GM21367 (cell line): Measurements from ENCODE around the gene C1R.
A peak's percentile ranks its signal among the peaks of the same experiment; 100 is the strongest.
"Not testable (repeated sequence)": the region's sequence is repeated elsewhere in the genome, so short reads cannot be mapped to it uniquely, and the experiment has no call there.

Experiments used
- ATAC-seq: cut with Tn5 transposase; IDR thresholded peaks from one replicate; pipeline ENCODE4 v1.9.1; 2021; ENCODE audit not compliant: unreplicated experiment

The C1R gene

DNA sequence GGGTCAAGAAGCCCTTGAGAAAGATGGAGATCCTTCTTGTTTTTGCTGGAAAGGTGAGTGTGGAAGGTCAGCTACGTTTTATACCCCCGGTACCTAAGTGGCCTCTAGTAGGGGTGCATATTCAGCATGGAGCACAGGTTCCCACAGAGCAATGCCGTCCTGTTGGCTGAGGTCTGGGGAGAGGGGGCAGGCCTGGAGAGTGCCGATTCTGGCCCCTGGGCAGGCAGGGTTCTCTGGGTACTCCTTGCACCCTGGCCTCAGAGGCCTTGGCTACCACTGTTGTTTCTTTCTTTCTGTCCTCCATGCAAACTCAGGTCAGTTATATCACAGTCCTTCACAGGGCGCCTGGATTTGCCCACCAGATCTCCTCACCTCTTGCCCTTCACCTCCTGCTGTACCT, 27.9 kb upstream of the C1R start:
- ATAC-seq = no peak

- no peak for ATAC-seq
Observed at GRCh38 chr12:7118881-7119280, 26.6 kb upstream of the C1R start.

- ATAC-seq = no peak
Observed at GRCh38 chr12:7117670-7118069, 25.4 kb upstream of the C1R start.

- ATAC-seq = no peak
Observed at GRCh38 chr12:7116916-7117315, 24.7 kb upstream of the C1R start.

GRCh38 chr12:7116196-7116595, 24.0 kb upstream of the C1R start:
- ATAC-seq = no peak

- no peak for ATAC-seq
Observed at GRCh38 chr12:7114851-7115250, 22.6 kb upstream of the C1R start.

- ATAC-seq = no peak
Observed at GRCh38 chr12:7114008-7114407, 21.8 kb upstream of the C1R start.

DNA sequence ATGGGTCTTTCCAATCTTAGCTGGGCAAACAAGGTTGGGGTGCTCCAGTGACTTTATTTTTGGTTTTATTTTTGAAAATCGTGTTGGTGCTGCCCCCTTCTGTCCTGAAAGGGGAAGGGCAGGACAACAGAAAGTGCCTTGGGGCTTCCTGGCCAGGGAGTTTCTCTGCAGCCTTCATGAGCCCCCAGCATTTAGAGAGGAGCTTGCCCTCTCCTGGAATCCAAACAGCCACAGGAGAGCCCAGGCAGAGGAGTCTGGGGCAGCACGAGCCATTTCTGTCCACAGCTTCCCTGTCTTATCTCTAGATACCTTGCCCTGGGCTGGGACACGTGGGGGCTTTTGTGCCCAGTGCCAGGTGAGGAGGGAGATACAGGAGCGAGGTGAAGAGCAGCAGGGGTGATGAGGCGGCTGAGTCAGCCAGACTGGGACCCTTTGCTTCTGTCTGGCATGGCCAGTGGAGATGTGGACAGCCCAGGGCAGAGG, 21.2 kb upstream of the C1R start:
- no peak for ATAC-seq

- ATAC-seq = no peak
Observed at GRCh38 chr12:7112041-7112440, 19.8 kb upstream of the C1R start.

- ATAC-seq = no peak
Observed at GRCh38 chr12:7110661-7111060, 18.4 kb upstream of the C1R start.

- ATAC-seq = no peak
Observed at GRCh38 chr12:7109572-7109920, 17.3 kb upstream of the C1R start.

DNA sequence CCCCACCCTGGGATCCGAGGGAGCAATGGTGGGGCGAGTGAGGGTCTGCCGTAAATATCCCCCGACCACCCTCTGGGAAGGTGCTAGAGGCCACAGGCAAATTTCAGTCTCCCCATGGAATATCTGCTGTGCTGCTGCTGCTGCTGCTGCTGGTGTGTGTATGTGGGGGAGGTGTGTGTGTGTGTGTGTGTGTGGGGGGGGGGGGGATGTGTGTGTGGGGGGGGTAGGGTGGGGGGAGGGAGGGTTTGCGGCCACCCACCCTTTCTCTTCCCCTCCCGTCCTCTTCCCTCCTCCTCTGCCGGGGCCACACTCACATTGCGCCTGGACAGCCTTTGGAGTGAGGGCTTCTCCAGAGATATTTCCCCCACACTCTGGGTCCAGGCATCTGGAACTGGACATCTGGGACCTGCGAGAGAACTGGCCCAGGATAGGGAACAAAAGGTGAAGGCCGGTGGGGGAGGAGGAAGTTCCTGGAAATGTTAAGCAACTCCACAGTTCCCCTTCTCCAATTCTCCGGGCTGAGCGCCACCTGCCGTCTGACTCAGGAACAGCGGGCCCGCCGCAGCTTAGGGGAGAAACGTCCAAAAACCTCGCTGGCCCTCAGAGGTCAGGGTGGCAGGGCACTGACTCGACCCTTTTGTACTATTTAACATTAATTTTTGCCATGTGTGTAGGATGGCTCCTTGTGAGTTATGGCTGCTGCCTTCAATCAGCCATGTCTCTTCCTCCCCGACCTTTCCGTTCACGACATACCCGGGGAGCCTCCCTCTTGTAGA, 16.7 kb upstream of the C1R start, which contains the start of gene C1RL:
Gene C1RL, minus strand, starts transcription at position 419 of the 776 bp plus-strand sequence. Its CDS starts 34 bp downstream, at position 385.
- ATAC-seq = no peak

- peak; percentile 88 for ATAC-seq
Observed at GRCh38 chr12:7108003-7108795, 16.0 kb upstream of the C1R start.

DNA sequence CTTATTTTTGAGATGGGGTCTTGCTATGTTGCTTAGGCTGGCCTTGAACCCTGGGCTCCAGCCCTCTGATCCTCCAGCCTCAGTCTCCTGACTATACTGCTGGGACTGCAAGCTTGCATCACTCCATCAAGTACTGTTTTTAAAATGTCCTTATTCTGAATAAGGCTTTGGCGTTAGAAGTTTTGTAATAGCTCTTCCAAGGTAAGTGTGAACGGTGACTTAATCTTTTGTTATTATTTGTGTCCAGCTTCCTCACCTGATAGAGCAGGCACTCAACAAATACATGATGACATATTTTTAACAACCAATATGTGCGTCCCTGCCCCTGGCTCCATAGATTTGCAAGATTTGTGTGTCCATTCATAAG, 15.4 kb upstream of the C1R start:
- ATAC-seq = no peak

- ATAC-seq = not testable (repeated sequence)
Observed at GRCh38 chr12:7107181-7107580, 14.9 kb upstream of the C1R start.

DNA sequence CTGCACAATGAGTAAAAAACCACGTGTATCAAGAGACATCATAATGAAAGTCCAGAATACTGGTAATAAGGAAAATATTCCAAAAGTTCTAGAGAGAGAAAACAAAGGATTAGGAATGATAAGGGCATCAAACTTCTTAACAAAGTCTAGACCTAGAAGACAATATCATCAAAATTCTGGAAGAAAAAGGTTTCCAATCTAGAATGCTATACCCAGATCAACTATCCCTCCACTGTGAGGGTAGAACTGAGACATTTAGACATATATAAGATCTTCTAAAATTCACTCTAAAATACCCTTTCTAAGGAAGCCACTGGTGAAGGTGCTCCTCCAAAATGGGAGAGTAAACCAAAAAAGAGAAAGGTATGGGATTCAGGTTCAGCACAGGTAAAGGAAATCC, 13.8 kb upstream of the C1R start:
- no peak for ATAC-seq

DNA sequence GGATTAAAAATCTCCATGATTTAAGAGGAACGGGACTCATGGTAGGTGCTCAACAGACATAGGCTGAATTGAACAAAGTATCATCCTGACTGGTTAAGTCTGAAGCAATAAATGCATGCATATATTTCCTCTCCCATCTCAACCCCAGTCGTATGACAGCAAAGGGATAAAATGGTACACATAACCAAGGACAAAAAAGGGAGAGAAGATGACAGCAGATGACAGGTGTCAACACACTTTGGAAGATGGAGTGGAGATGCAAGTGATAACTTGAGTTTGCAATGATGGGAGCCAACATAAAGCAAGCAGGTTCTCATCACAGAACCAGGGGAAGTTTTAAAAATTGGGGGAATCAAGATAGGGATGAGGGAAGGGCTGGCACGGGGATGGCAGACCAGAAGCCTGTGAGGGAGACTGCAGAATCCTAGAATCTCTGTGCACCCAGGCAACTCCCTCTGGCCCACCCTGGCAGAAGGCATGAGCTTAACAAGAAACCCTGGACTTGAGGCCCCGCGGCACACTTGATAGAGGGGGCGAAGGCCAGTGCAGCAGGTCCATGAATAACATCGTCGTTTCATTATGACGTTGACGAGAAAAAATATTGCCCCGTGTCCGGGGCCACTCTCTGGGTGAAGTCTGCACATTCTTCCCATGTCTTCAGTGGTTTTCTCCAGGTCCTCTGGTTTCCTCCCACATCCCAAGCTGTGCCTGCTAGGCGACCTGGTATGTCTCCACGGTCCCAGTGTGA, 11.8 kb upstream of the C1R start:
- ATAC-seq = no peak

- no peak for ATAC-seq
Observed at GRCh38 chr12:7102582-7102981, 10.3 kb upstream of the C1R start.

DNA sequence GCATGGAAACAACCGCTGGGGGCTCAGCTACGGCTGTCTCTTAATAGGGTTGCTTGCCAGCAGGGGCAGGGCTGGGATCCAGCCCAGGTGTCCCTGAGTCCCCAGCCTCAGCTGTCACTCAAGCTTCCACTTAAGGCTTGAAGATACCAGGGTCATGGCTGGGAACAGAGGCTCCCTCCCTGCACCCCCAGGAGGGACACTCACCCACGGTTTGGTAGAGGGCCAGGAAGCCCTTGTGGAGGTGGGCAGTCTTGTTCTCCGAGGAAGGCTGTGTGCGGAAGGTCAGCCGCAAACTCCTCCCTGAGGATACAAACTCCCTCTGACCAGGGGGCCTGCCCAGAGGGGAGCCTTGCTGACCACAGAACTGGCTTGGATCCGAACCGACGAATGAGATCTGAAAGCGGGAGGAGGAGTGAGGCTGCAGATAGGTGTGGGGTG, 9.5 kb upstream of the C1R start:
- no peak for ATAC-seq

DNA sequence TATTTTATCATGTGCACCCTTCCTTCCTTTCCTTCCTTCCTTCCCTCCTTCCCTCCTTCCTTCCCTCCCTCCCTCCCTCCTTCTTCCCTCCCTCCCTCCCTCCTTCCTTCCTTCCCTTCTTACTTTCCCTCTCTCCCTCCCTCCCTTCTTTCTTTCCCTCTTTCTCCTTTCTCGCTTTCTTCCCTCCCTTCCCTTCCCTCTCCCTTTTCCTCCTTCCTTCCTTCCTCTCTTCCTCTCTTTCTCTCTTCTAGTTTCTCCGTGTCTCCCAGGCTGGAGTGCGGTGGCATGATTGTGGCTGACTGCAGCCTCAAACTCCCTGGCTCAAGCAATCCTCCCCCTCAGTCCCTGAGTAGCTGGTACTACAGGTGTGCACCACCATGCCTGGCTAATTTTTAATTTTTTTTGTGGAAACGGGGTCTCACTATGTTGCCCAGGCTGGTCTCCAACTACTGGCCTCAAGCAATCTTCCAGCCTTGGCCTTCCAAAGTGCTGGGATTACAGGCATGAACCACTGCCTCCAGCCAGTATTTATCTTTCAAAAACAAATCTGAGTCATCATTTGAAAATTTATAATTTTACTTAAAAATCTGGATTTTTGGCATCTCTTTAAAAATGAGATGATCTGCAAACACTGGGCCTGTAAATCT, 8.9 kb upstream of the C1R start:
- ATAC-seq = no peak

GRCh38 chr12:7100239-7100638, 8.0 kb upstream of the C1R start:
- no peak for ATAC-seq
